Activated effector memory CD4-positive, alpha-beta T cell treated with Interleukin-2 at 50 U/mL for 16 hours (primary cell): ENCODE data around the gene RAET1E.
"Not testable (repeated sequence)": the region's sequence is repeated elsewhere in the genome, so short reads cannot be mapped to it uniquely, and the experiment has no call there.

Source experiments
- DNase-seq: peaks from one replicate; pipeline ENCODE4 v3.0.0-alpha.2; 2020

RAET1E gene

GRCh38 chr6:149860834-149861602, 36.9 kb downstream of the RAET1E start:
- DNase-seq = no peak

DNA sequence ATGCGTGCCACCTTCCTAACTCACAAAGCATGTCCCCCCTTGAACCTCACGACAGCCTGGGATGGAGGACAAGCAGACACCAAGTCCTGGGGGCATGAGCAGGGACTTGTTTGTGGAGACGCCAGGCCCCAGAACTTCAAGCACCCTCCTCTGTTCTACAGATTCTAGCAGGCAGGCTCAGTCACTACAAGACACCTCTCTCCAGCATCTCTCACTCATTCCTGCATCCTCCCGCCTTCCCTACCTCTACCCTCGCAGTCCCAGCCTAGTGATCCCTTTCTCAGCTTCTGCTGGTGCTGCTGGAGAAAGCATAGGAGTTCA, 37.4 kb downstream of the RAET1E start:
- no peak for DNase-seq

- no peak for DNase-seq
Measured at GRCh38 chr6:149859938-149860337, 38.0 kb downstream of the RAET1E start.

DNA sequence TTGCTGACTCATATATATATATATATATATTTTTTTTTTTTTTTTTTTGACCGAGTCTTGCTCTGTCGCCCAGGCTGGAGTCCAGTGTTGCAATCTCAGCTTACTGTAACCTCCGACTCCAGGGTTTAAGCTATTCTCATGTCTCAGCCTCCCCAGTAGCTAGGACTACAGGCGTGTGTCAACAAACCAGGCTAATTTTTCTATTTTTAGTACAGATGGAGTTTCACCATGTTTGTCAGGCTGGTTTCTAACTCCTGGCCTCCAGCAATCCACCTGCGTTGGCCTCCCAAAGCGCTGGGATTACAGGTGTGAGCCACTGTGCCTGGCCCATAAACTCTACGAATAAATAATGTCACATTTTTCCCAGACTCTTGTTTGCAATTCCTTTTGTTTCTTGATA, 38.5 kb downstream of the RAET1E start:
- no peak for DNase-seq

- no peak for DNase-seq
Measured at GRCh38 chr6:149857541-149857940, 40.4 kb downstream of the RAET1E start.

DNA sequence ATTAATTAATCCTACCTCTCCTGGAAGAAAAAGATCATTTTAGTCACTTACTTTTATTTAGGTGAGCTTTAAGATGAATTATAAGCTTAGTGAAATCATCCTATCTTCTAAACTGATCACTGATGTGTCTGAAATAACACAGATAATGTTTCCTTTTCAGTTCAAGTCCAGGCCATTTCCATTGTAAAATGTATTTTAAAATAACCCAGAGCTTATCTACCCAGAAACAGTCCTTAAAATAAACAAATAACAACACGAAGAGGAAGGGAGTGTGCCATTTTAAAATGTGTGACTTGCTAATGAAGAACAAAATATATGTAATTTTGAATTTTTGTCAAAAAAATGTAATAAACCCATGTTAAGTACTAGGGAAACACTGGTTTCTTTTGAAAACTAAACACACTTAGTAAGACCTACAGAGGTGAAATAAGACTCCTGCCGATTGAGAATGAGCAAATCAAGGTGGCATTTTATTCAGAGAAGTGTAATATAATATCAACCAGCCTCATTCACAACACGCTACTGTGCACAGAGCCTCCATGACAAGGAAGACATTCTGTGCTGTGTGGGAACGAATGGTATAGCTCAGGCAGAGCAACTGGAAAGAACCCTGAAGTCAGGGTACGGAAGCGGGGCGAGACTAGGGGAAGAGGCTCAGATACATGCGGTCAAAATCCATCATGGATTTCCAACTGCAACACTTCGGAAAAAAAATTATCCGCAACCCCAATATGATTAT, 41.5 kb downstream of the RAET1E start:
- DNase-seq = no peak

DNA sequence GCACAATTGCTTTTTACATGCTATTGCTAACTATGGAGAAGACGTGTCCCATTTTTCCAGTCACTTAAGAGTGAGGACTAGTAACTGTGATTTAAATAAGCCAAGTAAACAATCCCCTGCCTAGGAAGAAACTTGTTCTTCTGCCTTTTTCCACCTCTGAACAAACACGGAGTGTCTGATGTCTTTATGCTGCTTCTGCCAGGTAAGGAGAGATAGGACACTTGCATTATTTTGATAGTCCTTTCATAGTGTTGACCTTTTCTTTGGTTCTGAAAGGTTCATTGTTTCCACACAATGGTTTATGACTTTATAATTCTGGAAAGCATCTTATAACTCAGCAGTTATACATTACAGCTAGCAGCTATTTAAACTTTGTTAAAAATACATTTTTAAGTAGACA, 42.2 kb downstream of the RAET1E start:
- DNase-seq = no peak

DNA sequence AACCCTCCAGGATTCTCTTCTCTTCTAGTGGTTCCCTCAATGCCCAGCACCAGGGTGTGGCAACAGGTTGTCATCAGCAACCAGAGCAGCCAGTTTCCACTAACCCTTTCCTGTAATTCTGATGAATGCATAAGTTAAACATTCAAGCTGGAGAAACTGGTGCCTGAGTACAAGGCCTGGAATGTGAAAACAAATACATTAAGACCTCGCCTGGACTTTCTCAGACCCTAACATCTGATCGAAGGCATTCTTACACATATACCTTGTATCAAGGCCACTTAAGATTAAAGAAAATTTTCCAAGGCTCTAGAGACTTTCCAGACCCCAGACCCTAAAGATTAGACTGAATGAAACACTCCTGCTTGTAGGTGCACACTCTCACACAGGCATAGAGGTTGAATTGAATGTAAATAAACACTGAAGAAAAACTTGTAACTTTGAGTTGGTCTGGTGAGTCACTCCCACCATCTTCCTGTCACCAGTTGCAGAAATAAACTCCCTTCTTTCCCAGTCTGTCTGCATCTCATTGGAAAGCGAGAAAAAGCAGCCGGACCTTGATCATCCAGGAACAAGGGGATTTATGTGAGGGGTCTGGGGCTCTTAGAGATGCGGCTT, 42.8 kb downstream of the RAET1E start:
- DNase-seq = no peak

GRCh38 chr6:149854532-149854931, 43.4 kb downstream of the RAET1E start:
- no peak for DNase-seq

DNA sequence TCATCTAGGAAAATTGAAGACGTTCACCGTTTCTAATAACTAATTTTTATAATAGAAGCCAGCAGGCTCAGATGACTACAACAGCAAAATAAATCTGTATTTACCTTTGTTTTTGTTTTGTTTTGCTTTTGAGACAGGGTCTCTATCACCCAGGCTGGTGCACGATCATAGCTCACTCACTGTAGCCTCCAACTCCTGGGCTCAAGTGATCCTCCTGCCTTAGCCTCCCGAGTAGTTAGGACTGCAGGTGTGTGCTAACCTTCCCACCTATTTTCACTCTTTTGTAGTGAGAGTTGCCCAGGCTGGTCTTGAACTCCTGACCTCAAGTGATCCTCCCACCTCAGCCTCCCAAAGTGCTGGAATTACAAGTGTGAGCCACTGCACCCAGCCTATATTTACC, 43.9 kb downstream of the RAET1E start:
- not testable (repeated sequence) for DNase-seq

DNA sequence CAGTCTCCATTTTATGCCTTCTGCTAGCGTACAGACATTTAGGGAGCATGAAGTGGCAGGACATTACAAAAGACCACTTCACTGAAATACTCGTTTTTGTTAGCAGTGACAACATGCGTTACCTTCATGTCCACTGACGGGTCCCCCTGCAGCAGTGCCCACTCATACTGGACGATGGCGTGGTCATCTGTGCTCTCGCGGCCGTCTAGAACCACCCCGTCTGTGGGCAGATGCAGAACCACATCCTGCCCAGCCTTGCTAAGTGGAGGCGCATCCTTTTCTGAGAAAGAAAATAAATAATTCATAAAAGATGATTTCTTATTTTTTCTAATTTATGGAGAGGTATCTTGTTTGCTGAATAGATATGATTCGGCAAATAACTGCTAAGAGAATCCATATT, 45.0 kb downstream of the RAET1E start:
- DNase-seq = no peak

GRCh38 chr6:149852180-149852579, 45.7 kb downstream of the RAET1E start:
- no peak for DNase-seq

DNA sequence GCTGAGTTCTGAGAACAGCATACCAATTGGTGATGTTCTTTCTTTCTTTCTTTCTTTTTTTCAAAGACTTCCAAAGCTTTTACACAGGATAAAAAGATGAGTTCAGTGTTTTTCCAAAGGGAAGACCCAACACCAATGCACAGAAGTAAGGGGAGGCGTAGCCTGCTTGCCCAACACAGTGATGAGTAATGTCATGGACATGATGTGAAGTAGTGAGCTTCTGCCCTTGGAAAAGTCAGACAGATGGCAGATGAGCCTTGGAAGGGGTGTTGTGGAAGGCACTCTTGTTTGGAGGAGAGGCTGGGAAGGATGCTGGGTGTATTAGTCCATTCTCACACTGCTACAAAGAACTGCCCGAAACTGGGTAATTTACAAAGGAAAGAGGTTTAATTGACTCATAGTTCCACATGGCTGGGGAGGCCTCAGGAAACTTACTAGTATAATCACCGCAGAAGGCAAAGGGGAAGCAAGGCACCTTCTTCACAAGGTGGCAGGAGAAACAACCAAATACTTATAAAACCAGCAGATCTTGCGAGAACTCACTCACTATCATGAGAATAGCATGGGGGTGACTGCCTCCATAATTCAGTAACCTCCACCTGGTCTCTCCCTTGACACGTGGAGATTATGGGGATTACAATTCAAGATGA, 46.3 kb downstream of the RAET1E start:
- DNase-seq = no peak

DNA sequence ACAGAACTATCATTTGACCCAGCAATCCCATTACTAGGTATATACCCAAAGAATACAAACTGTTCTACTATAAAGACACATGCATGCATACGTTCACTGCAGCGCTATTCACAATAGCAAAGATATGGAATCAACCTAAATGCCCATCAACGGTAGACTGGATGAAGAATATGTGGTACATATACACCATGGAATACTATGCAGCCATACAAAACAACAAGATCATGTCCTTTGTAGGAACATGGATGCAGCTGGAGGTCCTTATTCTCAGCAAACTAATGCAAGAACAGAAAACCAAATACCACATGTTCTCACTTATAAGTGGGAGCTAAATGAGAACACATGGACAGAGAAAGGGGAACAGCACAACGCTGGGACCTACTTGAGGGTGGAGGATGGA, 49.6 kb downstream of the RAET1E start:
- not testable (repeated sequence) for DNase-seq
